Measurements from ENCODE around the gene HYAL3. TPM values are rescaled to one million over a fixed set of nuclear protein-coding genes. Genes with fewer than 3 reads are reported as not detected.

Gene HYAL3
- total RNA-seq, 4 donors from 2014 or later: 1.9 to 4.1 (median 2.6) TPM

GRCh38 chr3:50269460-50269859, 29.7 kb downstream of the HYAL3 start:
- no peak for TF ChIP-seq POLR2A (IDR thresholded peaks at IDR 0.05)
- TF ChIP-seq, protein P1, sequence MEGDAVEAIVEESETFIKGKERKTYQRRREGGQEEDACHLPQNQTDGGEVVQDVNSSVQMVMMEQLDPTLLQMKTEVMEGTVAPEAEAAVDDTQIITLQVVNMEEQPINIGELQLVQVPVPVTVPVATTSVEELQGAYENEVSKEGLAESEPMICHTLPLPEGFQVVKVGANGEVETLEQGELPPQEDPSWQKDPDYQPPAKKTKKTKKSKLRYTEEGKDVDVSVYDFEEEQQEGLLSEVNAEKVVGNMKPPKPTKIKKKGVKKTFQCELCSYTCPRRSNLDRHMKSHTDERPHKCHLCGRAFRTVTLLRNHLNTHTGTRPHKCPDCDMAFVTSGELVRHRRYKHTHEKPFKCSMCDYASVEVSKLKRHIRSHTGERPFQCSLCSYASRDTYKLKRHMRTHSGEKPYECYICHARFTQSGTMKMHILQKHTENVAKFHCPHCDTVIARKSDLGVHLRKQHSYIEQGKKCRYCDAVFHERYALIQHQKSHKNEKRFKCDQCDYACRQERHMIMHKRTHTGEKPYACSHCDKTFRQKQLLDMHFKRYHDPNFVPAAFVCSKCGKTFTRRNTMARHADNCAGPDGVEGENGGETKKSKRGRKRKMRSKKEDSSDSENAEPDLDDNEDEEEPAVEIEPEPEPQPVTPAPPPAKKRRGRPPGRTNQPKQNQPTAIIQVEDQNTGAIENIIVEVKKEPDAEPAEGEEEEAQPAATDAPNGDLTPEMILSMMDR (IDR thresholded peaks at IDR 0.05): no peak
- no peak overlapping the region for H3K4me3 ChIP-seq (ENCODE audit: low read depth, poor library complexity, severe bottlenecking)
- WGBS, 2 donors: 47 to 65% methylated on average over 4 of the region's 4 CpGs
- intact Hi-C loops (cut with DNase I; ENCODE audit: low total_unique reads): no loop called here
- no peak for DNase-seq (ENCODE audit: low spot score in 2 of 2)

- H3K4me3 ChIP-seq (ENCODE audit: low read depth, poor library complexity, severe bottlenecking): no peak within 1 kb of the TSS
- DNase-seq (ENCODE audit: low spot score in 2 of 2): no peak
- TF ChIP-seq POLR2A (IDR thresholded peaks at IDR 0.05): no peak
- TF ChIP-seq, protein P1 (IDR thresholded peaks at IDR 0.05): no peak
- intact Hi-C loops (cut with DNase I; ENCODE audit: low total_unique reads): no loop called here
- 23 to 42% methylated on average over 16 to 19 of the region's 21 CpGs for WGBS, 2 donors
Observed at GRCh38 chr3:50268703-50269451, 30.3 kb downstream of the HYAL3 start, which contains the start of gene SEMA3B. SEMA3B (plus strand) TSS chr3:50269147; CDS start chr3:50269241, 94 bp downstream.

DNA sequence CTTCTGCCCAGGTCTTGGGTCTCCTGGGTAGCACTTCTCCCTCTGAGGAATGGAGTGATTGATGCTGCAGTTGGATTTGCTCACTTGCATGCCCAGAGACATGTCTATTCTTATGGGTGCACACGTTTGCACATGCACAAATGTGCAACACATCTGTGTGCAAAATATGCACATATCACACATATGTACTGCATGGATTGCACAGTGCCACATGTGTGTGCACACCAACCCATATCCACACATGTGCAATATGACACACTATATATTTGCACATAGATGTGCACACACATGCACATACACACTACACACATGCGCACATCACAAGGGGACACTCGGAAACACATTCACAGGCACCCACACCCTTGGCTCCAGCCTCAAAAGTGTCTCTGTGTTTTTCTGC, 30.9 kb downstream of the HYAL3 start:
- DNase-seq (ENCODE audit: low spot score in 2 of 2): no peak
- no peak overlapping the region for H3K4me3 ChIP-seq (ENCODE audit: low read depth, poor library complexity, severe bottlenecking)
- intact Hi-C loops (cut with DNase I; ENCODE audit: low total_unique reads): no loop called here
- whole genome bisulfite sequencing, 2 donors: 27 to 29% methylated on average over 3 of the region's 3 CpGs
- no peak for TF ChIP-seq POLR2A (IDR thresholded peaks at IDR 0.05)
- TF ChIP-seq, protein P1 (IDR thresholded peaks at IDR 0.05): no peak

DNA sequence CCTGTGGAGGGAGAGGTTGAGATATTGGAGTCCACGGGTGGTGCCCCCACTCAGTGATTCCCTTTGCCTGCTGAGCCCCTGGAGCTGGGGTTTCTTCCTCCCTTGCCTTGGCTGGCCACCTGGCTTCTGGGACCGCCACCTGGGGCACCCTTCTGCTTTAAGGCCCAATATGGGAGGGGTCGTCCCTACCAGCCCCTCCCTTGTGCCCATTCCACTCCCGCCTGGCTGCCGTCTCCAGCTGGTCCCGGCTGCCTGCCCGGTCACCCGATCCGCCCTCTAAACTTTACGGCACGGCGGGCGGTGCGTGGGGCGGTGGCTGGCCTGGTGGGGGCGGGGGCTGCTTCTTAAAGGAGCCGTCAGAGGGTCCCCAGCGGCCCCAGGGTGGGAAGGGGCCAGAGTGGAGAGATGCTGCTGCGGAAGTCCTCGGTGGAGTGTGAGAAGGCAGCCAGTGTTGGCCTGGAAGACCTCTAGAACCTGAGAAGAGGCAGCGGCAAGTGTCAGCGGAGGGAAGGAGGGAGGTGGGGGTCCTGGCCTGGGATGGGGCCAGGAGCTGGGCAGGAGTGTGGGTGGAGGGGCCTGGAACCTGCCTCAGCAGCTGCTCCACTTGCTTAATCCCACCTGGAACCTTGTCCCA, 31.8 kb downstream of the HYAL3 start:
- 10 to 14% methylated on average over 22 of the region's 22 CpGs for WGBS, 2 donors
- peak overlapping the region; percentile 12 for H3K4me3 ChIP-seq (ENCODE audit: low read depth, poor library complexity, severe bottlenecking)
- TF ChIP-seq POLR2A (IDR thresholded peaks at IDR 0.05): no peak
- TF ChIP-seq, protein P1 (IDR thresholded peaks at IDR 0.05): no peak
- no peak for DNase-seq (ENCODE audit: low spot score in 2 of 2)
- intact Hi-C loops (cut with DNase I; ENCODE audit: low total_unique reads): no loop called here

DNA sequence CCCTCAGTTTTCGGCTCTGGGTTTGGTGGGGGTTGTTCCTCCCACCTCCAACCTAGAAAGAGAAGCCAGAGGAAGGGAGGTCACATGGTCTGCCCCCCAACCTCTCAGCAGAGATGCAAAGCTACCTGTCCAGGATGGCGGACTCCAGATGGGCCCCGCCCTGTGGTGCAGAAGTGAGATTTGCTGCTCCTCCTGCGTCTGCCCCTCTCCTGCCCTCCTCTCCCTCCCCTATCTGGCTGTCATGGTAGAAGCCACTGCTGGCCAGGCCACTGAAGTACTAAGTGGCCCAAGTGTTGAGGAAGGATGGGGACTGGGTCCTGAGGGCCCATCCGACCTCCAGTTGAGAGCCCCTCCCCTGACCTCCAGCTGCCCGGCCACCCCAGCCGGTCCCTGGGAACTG, 32.4 kb downstream of the HYAL3 start:
- H3K4me3 ChIP-seq (ENCODE audit: low read depth, poor library complexity, severe bottlenecking): no peak overlapping the region
- DNase-seq (ENCODE audit: low spot score in 2 of 2): no peak
- 54 to 72% methylated on average over 7 of the region's 7 CpGs for WGBS, 2 donors
- no peak for TF ChIP-seq POLR2A (IDR thresholded peaks at IDR 0.05)
- TF ChIP-seq, protein P1 (IDR thresholded peaks at IDR 0.05): no peak
- intact Hi-C loops (cut with DNase I; ENCODE audit: low total_unique reads): no loop called here

All from lower leg skin (tissue), 4 donors.